Esophagus squamous epithelium (tissue), 4 donors: Measurements from ENCODE around the gene GPC1.

Source experiments
- POLR2A ChIP-seq, 4 donors: fragments of 450-650 bp; IDR thresholded peaks; one replicate each; pipeline ENCODE4 v1.6.1; 2017; ENCODE audit warnings: antibody characterized with exemption in 4 of 4, mild to moderate bottlenecking in 4 of 4, moderate library complexity in 3 of 4
- TF ChIP-seq, protein P1 (sequence below), 6 experiments: fragments of 450-650 bp in 4 of 6; fragments of 200-600 bp in 2 of 6; sonication (generic) in 2 of 6; IDR thresholded peaks; one replicate each; pipeline ENCODE4 v1.5.1; 2016 to 2019; ENCODE audit warnings: antibody characterized with exemption in 6 of 6, mild to moderate bottlenecking in 4 of 6, moderate library complexity in 4 of 6

DNA sequence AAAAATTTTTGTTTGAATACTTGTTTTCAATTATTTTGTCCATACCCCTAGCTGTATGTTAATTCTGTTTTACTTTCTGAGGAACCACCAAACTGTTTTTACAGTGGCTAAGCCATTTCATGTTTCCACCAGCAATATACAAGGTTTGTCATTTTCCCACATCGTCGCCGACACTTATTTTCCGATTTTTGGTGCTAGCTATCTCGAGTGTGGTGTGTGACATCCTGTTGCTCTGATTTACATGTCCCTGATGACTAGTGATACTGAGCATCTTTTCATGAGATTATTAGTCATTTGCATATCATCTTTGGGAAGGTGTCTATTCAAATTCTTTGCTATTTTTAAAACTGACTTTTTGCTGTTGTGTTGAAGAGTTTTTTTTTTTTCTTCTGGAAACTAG is 7.2 kb upstream of the GPC1 start:
- TF ChIP-seq, protein P1, sequence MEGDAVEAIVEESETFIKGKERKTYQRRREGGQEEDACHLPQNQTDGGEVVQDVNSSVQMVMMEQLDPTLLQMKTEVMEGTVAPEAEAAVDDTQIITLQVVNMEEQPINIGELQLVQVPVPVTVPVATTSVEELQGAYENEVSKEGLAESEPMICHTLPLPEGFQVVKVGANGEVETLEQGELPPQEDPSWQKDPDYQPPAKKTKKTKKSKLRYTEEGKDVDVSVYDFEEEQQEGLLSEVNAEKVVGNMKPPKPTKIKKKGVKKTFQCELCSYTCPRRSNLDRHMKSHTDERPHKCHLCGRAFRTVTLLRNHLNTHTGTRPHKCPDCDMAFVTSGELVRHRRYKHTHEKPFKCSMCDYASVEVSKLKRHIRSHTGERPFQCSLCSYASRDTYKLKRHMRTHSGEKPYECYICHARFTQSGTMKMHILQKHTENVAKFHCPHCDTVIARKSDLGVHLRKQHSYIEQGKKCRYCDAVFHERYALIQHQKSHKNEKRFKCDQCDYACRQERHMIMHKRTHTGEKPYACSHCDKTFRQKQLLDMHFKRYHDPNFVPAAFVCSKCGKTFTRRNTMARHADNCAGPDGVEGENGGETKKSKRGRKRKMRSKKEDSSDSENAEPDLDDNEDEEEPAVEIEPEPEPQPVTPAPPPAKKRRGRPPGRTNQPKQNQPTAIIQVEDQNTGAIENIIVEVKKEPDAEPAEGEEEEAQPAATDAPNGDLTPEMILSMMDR (IDR thresholded peaks at IDR 0.05), result no peak
- no peak for TF ChIP-seq POLR2A (IDR thresholded peaks at IDR 0.05)
